Skeletal muscle cell (primary cell): ENCODE results near the gene ZNF200.
A peak's percentile ranks its signal among the peaks of the same experiment; 100 is the strongest.
"Not testable (repeated sequence)": the region's sequence is repeated elsewhere in the genome, so short reads cannot be mapped to it uniquely, and the experiment has no call there.

Experiments used
- DNase-seq: peaks from one replicate; pipeline ENCODE4 v3.0.0-alpha.2; 2010; ENCODE audit warnings: low read depth
- H3K4me3 ChIP-seq: 2 replicates; pipeline ENCODE4 v1.5.1; 2011; ENCODE audit warnings: low read depth, mild to moderate bottlenecking, control low read depth, low read length, moderate library complexity

The ZNF200 gene, protein sequence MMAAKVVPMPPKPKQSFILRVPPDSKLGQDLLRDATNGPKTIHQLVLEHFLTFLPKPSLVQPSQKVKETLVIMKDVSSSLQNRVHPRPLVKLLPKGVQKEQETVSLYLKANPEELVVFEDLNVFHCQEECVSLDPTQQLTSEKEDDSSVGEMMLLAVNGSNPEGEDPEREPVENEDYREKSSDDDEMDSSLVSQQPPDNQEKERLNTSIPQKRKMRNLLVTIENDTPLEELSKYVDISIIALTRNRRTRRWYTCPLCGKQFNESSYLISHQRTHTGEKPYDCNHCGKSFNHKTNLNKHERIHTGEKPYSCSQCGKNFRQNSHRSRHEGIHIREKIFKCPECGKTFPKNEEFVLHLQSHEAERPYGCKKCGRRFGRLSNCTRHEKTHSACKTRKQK

GRCh38 chr16:3234857-3235561 is at the start of gene ZNF200:
TSS of gene ZNF200 (minus strand) at chr16:3235158. CDS start at chr16:3233755, 1,403 bp downstream.
- peak; percentile 77 for DNase-seq
- peak within 1 kb of the TSS; percentile 88 for H3K4me3 ChIP-seq

DNA sequence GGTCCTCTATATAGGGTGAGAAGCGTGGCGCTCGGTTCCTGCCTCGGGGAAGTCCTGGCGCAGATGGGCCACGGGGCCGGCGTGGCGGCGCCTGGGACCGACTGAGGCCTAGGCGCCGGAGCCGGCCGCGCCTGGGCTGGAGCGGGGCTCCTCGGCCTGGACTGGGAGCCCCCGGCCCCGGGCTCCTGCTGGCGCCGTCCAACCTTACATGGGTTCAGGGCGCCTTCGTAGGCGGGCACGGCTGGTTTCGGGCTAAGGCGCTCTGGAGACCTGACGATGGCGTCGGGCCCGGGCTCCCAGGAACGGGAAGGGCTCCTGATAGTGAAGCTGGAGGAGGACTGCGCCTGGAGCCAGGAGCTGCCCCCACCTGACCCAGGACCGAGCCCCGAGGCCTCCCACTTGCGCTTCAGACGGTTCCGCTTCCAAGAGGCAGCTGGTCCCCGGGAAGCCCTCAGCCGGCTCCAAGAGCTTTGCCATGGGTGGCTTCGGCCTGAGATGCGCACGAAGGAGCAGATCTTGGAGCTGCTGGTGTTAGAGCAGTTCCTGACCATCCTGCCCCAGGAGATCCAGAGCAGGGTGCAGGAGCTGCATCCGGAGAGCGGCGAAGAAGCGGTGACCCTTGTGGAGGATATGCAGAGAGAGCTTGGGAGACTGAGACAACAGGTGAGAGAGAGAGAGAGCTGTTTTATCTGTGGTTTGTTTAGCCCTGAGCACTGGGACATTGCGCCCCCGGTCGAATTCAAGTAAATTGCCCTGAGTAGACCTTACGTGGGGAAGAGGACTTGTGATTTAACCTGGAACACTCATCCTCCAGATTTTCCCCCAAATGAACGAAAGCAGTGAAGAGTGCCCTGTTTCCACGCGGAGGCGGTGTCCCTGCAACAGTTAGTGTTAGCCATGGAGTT is 48.8 kb upstream of the ZNF200 start:
- H3K4me3 ChIP-seq: peak overlapping the region; percentile 89
- DNase-seq: no peak

DNA sequence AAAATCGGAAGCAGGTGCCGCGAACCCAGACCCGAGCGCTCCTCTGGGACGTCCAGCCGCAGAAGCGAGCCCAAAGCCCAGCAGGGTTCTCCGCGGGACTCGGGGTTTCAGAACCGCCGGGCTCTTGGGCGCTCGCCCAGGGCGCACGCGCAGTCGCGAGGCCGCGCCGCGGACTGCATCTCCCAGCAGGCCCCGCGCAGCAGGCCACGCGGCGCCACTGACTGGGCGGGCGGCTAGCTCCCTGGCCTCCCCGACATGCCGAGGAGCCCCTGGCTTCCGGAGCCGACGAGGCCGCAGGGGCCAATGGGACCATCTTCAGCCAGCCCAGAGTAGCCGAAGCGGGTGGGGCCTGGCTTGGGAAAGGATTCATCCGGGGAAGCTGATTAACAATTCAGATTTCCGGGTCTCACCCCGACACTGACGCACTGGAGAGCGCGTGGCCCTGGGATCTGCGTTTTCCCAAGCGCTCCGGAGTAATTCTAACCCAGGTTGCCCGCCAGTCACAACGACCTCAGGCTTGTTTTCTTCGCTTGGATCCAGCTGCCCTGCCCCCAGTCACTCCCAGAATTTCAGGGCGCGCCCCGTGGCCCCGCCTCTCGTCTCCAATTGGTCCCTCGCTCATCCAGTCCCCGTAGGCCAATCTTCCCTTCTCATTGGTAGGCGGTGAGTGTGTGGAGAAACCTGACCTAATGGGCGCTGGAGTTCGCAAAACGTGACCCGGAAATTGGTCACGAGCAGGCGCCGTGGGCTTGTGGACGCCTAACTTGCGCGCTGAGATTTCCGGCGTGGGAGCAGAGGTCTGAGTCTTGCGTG is 48.0 kb upstream of the ZNF200 start, which contains the start of gene ZNF263:
Gene ZNF263, plus strand, starts transcription at position 762 of the 813 bp plus-strand sequence. CDS start 328 bp downstream, outside the sequence.
- peak within 1 kb of the TSS; percentile 89 for H3K4me3 ChIP-seq

DNA sequence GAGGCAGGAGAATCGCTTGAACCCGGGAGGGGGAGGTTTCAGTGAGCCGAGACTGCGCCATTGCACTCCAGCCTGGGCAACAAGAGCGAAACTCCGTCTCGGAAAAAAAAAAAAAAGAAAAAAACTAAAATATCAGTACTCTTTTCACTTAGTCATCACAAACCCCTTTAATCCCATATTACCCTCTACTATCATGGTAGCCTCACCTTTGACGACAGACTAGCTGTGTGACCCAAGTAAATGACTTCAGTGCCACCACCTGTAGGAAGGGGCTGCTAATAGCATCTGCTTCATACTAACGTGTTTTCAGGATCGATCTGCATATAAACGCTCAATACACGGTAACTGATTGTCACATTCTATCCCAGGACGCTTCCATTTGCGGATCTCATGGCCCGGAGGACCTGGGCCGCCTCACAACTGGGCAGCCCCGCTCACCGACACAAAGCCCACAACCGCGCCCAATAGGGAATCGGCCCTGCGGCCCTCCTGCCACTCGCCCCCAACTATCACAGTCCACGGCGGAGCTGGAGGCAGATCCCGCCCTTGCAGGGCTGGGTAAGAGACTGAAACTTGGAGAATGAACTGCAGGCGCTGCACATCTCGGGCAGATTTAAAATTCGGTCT is 47.3 kb upstream of the ZNF200 start:
- peak overlapping the region; percentile 89 for H3K4me3 ChIP-seq
- DNase-seq: no peak

More for the DNA sequence above, 48.0 kb upstream of the ZNF200 start, which contains the start of gene ZNF263:
- peak; percentile 94 for DNase-seq

GRCh38 chr16:3281222-3281820 is 46.4 kb upstream of the ZNF200 start:
- no peak overlapping the region for H3K4me3 ChIP-seq
- no peak for DNase-seq

GRCh38 chr16:3276679-3277078 is 41.7 kb upstream of the ZNF200 start:
- H3K4me3 ChIP-seq: no peak overlapping the region
- no peak for DNase-seq

DNA sequence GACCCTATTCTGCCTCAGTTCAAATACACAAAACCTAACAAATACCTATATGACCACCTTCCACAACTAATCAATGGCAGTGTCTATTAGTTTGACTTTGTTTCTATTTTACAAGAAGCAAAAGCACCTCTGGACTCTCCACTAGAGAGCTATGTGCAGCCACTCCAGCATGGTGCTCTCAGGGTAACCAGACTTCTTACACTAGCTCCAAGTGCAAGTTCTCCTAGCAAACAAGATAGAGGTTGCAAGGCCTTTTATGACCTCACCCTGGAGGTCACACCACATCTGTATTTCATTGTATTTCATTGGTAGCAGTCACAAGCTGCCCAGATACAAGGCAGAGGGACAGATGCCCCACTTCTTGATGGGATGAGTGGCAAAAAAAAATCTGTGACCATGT is 40.0 kb upstream of the ZNF200 start:
- no peak overlapping the region for H3K4me3 ChIP-seq
- no peak for DNase-seq

GRCh38 chr16:3274490-3274889 is 39.5 kb upstream of the ZNF200 start:
- no peak overlapping the region for H3K4me3 ChIP-seq
- no peak for DNase-seq

DNA sequence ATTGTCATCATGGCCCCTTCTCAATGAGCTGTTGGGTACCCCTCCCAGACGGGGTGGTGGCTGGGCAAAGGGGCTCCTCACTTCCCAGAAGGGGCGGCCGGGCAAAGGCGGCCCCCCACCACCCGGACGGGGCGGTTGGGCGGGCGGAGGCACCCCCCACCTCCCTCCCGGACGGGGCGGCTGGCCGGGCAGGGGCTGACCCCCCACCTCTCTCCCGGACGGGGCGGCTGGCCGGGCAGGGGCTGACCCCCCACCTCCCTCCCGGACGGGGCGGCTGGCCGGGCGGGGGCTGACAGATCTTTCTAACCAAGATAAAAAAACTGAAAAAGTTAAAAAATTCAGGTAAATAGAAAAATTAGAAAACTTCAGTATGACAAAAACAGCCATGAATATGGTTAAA is 36.3 kb upstream of the ZNF200 start:
- H3K4me3 ChIP-seq, DNase-seq: not testable (repeated sequence)

DNA sequence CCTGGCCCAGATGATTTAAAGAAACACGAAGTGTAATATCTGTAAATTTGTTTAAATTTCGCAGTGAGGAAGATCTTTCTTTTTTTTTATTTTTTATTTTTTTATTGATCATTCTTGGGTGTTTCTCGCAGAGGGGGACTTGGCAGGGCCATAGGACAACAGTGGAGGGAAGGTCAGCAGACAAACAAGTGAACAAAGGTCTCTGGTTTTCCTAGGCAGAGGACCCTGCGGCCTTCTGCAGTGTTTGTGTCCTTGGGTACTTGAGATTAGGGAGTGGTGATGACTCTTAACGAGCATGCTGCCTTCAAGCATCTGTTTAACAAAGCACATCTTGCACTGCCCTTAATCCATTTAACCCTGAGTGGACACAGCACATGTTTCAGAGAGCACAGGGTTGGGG is 35.8 kb upstream of the ZNF200 start:
- DNase-seq, H3K4me3 ChIP-seq: not testable (repeated sequence)

- no peak overlapping the region for H3K4me3 ChIP-seq
- DNase-seq: no peak
These were observed 33.3 kb upstream of the ZNF200 start for GRCh38 chr16:3268294-3268693.

DNA sequence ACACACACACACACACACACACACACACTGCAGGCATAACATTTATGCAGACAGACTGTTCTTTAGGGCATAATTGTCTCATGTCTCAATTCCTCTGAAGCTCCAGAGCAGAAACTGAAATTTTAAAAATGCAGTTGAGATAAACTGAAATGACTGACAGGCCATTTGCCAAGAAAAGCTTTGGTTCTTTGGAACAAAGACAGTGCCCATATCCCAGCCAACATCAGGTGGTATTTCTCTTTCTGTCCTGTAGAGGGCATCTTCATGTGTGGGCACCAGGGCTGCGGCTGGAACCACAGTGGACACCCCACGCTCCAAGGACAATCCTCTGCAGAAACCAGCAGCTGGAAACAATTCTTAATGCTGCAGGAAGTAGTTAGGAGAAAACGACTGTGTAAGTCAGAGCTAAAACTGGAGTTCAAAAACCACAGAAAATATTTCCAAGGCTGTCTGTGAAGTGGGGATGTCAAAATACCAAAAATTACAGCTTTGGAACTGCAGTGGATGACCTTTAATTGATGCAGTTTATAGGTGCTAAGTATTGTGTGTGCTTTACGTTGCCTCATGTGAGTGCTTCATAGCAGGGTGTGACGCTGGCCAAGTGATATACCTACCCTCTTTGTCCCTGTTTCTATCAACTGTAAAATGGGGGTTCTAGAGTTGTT is 32.0 kb upstream of the ZNF200 start:
- H3K4me3 ChIP-seq: no peak overlapping the region
- no peak for DNase-seq

DNA sequence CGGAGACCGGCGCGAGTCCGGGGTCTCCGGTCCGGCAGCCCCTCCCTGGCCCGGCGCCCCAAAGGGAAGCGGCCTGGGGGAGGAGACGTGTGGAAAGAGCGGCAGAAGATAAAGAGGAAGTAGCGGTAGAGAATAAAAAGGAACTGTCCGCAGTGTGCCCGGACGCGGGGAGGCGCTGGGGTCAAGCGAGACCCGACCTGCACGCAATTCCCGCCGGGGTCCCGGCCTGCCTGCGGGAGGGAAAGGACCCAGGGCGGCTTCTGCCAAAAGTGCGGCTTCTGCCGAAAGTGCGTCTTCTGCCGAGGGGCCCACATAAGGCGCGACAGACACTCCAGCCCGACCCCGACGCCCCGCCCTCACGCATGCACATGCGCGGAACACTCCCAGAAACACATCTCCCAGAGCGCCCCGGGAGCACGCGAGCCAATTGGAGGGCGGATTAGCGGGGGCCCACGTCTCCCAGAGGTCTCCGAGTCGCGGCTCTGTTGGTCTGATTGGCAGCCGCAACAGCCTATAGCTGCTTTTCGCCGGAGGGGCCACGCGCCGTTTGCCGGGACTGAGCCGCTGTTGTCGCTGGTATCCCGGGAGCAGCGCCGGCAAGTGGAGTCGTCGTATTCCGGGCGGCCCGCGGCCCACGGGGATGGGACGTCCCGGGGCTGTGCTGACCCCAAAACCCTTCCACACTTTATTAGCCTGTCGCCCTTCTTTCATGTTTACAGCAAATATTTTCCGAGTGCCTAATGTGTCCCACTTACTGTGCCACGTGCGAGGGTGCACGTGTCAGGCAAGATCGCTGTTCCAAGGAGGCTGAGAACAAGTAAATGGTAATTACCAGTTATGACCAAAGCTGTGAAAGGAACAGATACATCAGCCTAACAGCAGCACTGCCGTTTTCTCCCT is 29.4 kb upstream of the ZNF200 start:
- DNase-seq: peak; percentile 94
- peak overlapping the region; percentile 87 for H3K4me3 ChIP-seq

- H3K4me3 ChIP-seq: no peak overlapping the region
- no peak for DNase-seq
These were observed 27.6 kb upstream of the ZNF200 start for GRCh38 chr16:3262517-3262916.

DNA sequence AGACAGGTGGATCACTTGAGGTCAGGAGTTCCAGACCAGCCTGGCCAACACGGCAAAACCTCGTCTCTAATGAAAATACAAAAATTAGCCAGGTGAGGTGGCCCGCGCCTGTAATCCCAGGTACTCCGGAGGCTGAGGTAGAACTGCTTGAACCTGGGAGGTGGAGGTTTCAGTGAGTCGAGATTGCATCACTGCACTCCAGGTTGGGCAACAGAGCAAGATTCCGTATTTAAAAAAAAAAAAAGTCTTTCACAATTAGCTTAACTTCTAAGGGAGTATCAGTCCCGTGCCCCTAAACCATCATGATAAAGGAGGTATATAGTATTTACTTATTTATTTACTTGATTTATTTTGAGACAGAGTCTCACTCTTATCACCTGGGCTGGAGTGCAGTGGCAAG is 24.9 kb upstream of the ZNF200 start:
- no peak for DNase-seq
- H3K4me3 ChIP-seq: no peak overlapping the region

- no peak for DNase-seq
These were observed 22.0 kb upstream of the ZNF200 start for GRCh38 chr16:3256866-3257465.

More at GRCh38 chr16:3256866-3257465, 22.0 kb upstream of the ZNF200 start:
- no peak overlapping the region for H3K4me3 ChIP-seq
